WTC11 (cell line): Measurements from ENCODE around the gene ABCC6.

Experiments
- CBFB ChIP-seq: sonication (generic); formaldehyde crosslinking; IDR thresholded peaks from 2 replicates; pipeline ENCODE4 v1.8.1; 2022; ENCODE audit warnings: mild to moderate bottlenecking, low read depth, missing genetic modification reagents
- FOXP4 ChIP-seq: sonication (generic); formaldehyde crosslinking; IDR thresholded peaks from 2 replicates; pipeline ENCODE4 v1.8.0; 2022; ENCODE audit warnings: mild to moderate bottlenecking, missing genetic modification reagents
- GABPB1 ChIP-seq: sonication (generic); formaldehyde crosslinking; IDR thresholded peaks from 2 replicates; pipeline ENCODE4 v1.8.1; 2023; ENCODE audit warnings: mild to moderate bottlenecking, missing genetic modification reagents
- ZNF423 ChIP-seq: fragments of 250-450 bp; sonication (Bioruptor Pico); IDR thresholded peaks from 2 replicates; pipeline ENCODE4 v2.1.2; 2022; ENCODE audit warnings: mild to moderate bottlenecking, moderate library complexity
- TF ChIP-seq, protein P1 (sequence below): fragments of 200-600 bp; IDR thresholded peaks from 2 replicates; pipeline ENCODE4 v1.8.0; 2022; ENCODE audit warnings: antibody characterized with exemption
- TF ChIP-seq, protein P2 (sequence below): sonication (generic); formaldehyde crosslinking; IDR thresholded peaks from 2 replicates; pipeline ENCODE4 v1.8.0; 2022; ENCODE audit warnings: mild to moderate bottlenecking, missing genetic modification reagents

GRCh38 chr16:16141141-16141540 lies 82.2 kb downstream of the ABCC6 start:
- TF ChIP-seq, protein P1, sequence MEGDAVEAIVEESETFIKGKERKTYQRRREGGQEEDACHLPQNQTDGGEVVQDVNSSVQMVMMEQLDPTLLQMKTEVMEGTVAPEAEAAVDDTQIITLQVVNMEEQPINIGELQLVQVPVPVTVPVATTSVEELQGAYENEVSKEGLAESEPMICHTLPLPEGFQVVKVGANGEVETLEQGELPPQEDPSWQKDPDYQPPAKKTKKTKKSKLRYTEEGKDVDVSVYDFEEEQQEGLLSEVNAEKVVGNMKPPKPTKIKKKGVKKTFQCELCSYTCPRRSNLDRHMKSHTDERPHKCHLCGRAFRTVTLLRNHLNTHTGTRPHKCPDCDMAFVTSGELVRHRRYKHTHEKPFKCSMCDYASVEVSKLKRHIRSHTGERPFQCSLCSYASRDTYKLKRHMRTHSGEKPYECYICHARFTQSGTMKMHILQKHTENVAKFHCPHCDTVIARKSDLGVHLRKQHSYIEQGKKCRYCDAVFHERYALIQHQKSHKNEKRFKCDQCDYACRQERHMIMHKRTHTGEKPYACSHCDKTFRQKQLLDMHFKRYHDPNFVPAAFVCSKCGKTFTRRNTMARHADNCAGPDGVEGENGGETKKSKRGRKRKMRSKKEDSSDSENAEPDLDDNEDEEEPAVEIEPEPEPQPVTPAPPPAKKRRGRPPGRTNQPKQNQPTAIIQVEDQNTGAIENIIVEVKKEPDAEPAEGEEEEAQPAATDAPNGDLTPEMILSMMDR, result no peak
- TF ChIP-seq CBFB (no peak), GABPB1 (CRISPR knock-in tag) (no peak), ZNF423 (CRISPR knock-in tag) (no peak), FOXP4 (CRISPR knock-in tag) (no peak)
- TF ChIP-seq, protein P2, sequence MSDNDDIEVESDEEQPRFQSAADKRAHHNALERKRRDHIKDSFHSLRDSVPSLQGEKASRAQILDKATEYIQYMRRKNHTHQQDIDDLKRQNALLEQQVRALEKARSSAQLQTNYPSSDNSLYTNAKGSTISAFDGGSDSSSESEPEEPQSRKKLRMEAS (CRISPR knock-in tag), result no peak
